T1000 (cell line): ENCODE results near the gene NTHL1.
A peak's percentile ranks its signal among the peaks of the same experiment; 100 is the strongest.

ENCODE experiments used
- DNase-seq: peaks from one replicate; lab custom pipeline; 2025; ENCODE audit warnings: mixed read lengths; lab: John Stamatoyannopoulos, UW

Gene NTHL1

DNA sequence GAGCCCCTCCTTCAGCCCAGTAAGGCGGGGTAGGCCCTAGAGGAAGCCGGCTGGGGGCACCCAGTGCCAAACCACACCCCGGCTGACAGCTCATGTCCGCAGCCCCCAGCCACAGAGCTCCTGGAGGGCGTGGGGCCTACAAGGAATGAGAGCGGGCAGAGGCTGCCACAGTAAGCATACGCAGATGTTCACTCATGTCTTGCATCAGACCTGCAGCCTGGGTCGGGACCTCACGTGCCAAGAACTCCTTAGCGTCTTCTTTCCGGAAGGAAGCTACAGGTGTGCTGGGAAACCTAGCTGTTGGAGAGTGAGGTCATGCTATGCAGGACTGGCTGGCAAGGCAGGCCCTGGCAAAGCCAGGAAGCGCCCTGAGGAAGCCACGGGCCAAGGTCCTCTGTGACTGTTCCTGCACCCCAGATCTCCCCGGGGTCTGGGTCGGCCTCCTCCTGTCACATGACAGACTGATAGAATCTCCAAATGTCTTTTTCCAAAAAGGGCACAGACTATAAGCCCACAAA is 39.6 kb downstream of the NTHL1 start:
- peak; percentile 52 for DNase-seq

GRCh38 chr16:2007081-2007836 is 40.4 kb downstream of the NTHL1 start:
- DNase-seq = no peak

DNA sequence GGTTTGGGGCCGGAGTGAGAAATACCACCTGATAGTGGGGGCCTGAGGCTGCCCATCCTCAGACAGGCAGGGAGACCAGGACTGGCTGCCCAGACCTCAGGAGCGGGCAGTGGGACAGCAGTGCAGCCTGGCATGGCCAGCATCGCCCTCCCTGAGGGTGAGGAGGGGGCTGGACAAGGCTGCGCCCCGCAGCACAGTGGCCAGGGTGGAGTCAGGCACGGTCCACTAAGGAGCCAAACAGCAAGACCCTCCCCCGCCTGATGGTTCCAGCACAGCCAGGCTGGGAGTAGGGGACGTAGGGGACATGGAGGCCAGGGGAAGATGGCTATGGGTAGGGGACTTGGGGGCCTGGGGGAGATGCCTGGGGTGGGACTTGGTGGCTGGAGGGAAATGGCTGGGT is 41.3 kb downstream of the NTHL1 start:
- DNase-seq = no peak

GRCh38 chr16:2005646-2006045 is 42.0 kb downstream of the NTHL1 start:
- DNase-seq = no peak

GRCh38 chr16:2004795-2005517 is 42.7 kb downstream of the NTHL1 start:
- no peak for DNase-seq

- peak; percentile 84 for DNase-seq
Measured at GRCh38 chr16:2003827-2004641, 43.6 kb downstream of the NTHL1 start.

GRCh38 chr16:2003231-2003826 is 44.3 kb downstream of the NTHL1 start:
- DNase-seq = no peak

GRCh38 chr16:2002406-2003230 is 45.0 kb downstream of the NTHL1 start:
- no peak for DNase-seq

- DNase-seq = no peak
Measured at GRCh38 chr16:2001456-2002355, 45.9 kb downstream of the NTHL1 start.

DNA sequence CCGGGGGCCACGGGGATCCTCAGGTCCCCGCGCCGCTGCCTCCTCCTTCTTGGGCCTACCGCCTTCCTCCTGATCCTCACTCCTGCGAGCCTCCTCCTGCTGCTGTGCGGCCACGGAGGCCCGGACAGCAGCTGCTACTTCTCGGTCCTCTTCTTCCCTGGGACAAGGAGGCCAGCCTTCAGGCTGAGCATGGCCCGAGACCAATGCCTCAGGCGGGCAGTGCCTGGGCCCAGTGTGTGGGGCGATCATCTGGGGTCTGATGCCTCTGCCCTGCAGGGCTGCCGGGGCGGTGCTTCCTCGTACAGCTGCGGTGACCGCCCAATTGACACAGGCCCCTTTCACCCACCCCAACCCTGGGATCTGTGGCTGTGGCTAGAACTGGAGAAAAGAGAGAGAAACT is 46.6 kb downstream of the NTHL1 start:
- no peak for DNase-seq

DNA sequence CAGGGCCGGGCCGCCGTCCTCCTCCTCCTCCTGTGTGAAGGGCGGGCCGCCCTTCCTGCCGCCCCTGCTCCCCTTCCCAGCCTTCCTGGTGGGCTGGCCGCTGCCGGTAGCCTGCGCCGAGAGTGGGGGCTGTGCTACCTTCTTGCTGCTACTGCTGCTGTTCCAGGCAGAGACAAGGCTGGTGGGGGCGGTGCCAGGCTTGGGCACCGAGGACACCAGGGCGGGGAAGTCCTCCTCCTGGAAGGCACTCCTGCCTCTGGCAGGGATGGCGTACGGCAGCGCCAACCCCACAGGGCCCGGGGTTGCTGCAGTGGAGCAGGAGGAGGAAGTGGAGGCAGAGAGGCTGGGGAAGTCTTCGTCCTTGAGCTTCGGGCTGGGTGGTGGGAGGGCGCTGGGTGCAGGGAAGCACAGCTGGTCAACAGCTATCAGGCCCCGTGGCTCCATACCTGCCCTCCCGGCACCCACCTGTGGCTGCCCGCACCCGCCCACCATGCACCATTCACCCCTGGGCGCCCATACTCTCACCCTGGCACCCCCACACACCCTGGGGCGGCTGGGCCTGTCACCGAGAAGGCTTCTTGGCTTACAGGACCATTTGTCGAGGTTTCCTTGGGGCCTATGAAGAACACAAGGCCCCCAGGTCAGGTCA is 47.6 kb downstream of the NTHL1 start:
- no peak for DNase-seq

DNA sequence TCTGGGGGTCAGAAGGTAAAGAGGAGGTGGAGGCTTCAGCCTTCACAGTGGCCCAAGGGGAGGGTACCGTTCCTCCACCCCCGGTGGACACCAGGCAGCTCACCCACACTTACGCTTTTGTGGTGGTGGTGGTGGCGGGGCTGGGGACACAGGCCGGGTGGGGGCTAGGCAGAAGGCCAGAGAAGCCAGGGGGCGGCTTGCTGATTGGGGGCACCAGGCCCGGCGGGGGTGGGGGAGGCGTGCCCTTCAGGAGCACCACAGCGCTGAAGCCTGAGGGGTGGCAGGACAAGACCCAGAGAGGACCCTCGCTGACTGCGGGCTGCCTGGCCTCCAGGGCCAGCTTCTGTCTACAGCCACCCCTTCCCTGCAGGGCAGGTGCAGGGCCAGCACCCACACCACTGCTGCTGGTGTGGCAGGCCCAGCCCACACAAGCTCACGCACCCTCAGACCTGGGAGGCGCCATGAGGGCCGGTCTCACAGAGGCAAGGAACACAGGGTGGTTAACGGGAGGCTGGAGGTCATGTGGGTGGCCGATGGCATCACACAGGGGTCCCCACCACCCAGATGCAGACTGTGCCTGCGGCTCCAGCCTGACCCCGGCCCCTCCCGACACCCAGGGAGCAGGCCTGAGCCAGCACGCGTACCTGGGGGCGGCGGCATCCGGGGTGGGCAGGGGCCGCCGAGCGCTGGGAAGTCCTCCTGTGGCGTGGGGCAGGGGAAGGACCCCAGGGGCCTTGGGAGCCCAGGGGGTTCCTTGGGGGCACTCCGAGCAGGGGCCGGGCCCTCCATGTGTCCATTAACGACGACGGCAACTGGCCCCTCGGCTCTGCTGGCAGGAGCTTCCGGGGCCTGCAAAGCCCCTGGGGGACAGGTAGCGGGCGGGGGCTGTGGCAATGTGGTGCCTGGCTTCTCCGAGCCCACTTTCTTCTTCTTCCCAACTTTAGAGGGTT is 48.5 kb downstream of the NTHL1 start:
- DNase-seq = no peak

GRCh38 chr16:1998360-1998835 is 49.2 kb downstream of the NTHL1 start:
- DNase-seq = no peak

DNA sequence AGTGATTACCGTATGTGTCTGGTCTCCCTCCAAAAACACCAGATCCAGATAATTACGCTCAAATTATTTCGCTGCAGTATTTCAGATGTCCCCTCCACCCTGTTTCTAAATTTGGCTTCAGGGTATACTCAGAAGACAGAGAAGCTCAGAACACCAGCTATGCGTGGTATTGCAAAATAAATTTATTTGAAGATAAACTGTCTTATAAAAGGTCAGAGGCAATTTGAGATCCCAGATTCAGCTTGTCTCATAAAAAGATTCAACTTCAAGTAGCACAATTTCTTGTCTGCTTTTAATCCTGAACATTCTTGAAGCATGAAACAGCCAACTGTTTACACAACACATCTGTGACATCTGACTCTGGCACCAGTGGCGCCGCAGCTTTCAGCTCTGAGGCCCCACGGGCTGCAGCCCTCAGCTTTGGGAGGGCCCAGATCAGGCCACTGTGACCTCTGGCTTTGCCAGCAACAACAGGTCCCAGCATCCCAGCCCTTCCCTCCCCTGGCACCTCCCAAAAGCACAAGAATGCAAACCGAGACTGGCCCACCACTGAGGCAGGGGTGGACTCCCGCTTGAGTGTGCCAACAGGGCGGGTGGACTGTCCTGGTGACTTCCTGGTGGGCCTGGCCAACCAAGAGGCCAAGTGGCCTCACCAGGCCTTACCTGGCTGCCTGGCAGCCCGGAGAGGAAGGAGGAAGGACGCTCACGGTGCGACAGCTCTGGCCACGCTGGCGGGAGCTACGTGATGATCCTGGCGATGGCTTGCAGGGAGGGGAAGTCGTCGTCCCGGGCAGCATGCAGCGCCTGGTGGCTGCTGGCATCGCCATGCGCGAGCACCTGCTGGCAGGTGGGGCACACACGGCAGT is 49.9 kb downstream of the NTHL1 start:
- DNase-seq = no peak

- no peak for DNase-seq
Measured at GRCh38 chr16:1993731-1994131, 53.9 kb downstream of the NTHL1 start.

DNA sequence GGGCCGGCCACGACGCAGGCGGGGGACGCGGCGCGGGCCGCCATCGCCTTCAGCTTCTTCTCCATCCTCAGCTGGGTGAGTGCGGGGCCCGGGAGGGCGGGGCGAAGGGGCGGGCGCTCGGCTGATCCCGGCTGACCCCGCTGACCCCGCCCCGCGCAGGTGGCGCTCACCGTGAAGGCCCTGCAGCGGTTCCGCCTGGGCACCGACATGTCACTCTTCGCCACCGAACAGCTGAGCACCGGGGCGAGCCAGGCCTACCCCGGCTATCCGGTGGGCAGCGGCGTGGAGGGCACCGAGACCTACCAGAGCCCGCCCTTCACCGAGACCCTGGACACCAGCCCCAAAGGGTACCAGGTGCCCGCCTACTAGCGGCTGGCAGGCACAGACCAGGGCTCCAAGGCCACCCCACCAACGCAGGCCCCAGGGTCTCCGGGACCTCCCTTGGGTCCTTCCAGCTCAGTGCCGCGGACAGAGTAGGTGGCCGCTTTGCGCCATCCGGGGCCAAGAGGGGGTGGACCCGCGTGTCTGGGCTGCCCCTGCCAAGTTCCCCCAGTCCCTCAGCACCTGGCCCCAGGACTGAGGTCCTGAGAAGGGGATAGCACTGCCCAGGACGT is 54.8 kb downstream of the NTHL1 start:
- no peak for DNase-seq
